MM.1S (cell line): Measurements from ENCODE around the gene CASZ1.

ENCODE experiments used
- EZH2 ChIP-seq: fragments of 300-600 bp; sonication (generic); optimal IDR thresholded peaks from 2 replicates; pipeline ENCODE3; 2017; ENCODE audit warnings: low read depth, mild to moderate bottlenecking, antibody characterized with exemption, low read length, mixed read lengths
- EZH2phosphoT487 ChIP-seq: fragments of 300-600 bp; sonication (generic); IDR thresholded peaks from 2 replicates; pipeline ENCODE4 v1.6.1; 2018; ENCODE audit warnings: antibody characterized with exemption, low read length
- TF ChIP-seq, protein P1 (sequence below): fragments of 300-600 bp; sonication (generic); IDR thresholded peaks from 2 replicates; pipeline ENCODE4 v1.5.1; 2016; ENCODE audit warnings: antibody characterized with exemption, low read length, mixed read lengths

DNA sequence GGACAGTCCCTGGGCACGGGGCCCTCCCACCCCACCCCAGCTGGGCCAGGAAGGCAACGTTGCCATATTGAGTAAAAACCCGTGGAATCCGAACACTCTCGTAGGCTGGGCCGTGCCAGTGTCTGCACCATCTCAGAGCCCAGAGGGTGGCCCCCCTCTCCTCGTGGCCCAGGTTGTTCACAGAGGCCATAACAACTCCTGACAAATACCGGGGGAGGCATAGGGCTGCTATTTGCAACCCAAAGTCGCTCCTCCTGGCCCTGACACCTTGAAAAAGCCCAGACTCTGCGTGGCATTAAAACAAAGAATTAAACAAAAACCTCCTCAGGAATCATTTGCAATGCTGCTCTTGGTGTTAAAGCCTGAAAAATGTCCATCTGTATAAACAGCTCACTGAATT, 141.4 kb downstream of the CASZ1 start:
- TF ChIP-seq EZH2 = no peak
- TF ChIP-seq, protein P1, sequence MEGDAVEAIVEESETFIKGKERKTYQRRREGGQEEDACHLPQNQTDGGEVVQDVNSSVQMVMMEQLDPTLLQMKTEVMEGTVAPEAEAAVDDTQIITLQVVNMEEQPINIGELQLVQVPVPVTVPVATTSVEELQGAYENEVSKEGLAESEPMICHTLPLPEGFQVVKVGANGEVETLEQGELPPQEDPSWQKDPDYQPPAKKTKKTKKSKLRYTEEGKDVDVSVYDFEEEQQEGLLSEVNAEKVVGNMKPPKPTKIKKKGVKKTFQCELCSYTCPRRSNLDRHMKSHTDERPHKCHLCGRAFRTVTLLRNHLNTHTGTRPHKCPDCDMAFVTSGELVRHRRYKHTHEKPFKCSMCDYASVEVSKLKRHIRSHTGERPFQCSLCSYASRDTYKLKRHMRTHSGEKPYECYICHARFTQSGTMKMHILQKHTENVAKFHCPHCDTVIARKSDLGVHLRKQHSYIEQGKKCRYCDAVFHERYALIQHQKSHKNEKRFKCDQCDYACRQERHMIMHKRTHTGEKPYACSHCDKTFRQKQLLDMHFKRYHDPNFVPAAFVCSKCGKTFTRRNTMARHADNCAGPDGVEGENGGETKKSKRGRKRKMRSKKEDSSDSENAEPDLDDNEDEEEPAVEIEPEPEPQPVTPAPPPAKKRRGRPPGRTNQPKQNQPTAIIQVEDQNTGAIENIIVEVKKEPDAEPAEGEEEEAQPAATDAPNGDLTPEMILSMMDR = no peak
- no peak for TF ChIP-seq EZH2phosphoT487
